GM23338 (cell line): ENCODE measurements around the gene XDH. TPM values are rescaled to one million over a fixed set of nuclear protein-coding genes. Genes with fewer than 3 reads are reported as not detected.

Source experiments
- ATAC-seq: fragments of 200-7000 bp; cut with Tn5 transposase; 3 replicates; pipeline ENCODE4 v1.9.1; 2020
- DNase-seq: peaks from one replicate; pipeline ENCODE4 v3.0.0-alpha.2; 2015; ENCODE audit warnings: low spot score
- H2AFZ ChIP-seq: fragments of 200-600 bp; sonication (generic); 2 replicates; pipeline ENCODE4 v1.8.0; 2016; ENCODE audit warnings: antibody characterized with exemption, mild to moderate bottlenecking, moderate library complexity
- H3F3A ChIP-seq: fragments of 200-600 bp; sonication (generic); replicated peaks from 2 replicates; pipeline ENCODE4 v1.8.0; 2017; ENCODE audit warnings: antibody characterized with exemption, mixed run types, low read depth
- H3K27ac ChIP-seq: fragments of 200-600 bp; sonication (generic); 2 replicates; pipeline ENCODE4 v1.6.1; 2016; ENCODE audit warnings: low read depth
- H3K27me3 ChIP-seq: fragments of 200-600 bp; sonication (generic); 2 replicates; pipeline ENCODE4 v1.8.0; 2016; ENCODE audit warnings: mild to moderate bottlenecking, mixed run types, moderate library complexity; ENCODE audit not compliant: insufficient read depth
- H3K36me3 ChIP-seq: fragments of 200-600 bp; sonication (generic); 2 replicates; pipeline ENCODE4 v1.8.0; 2016; ENCODE audit warnings: mild to moderate bottlenecking; ENCODE audit not compliant: insufficient read depth
- H3K4me1 ChIP-seq: fragments of 200-600 bp; sonication (generic); 2 replicates; pipeline ENCODE4 v1.8.0; 2016; ENCODE audit warnings: mild to moderate bottlenecking, moderate library complexity; ENCODE audit not compliant: insufficient read depth
- H3K4me2 ChIP-seq: fragments of 200-600 bp; sonication (generic); 2 replicates; pipeline ENCODE4 v1.7.1; 2017; ENCODE audit warnings: mixed run types
- H3K4me3 ChIP-seq: fragments of 200-600 bp; sonication (generic); 2 replicates; pipeline ENCODE4 v1.6.1; 2016; ENCODE audit warnings: mixed run types
- H3K79me2 ChIP-seq: fragments of 200-600 bp; sonication (generic); replicated peaks from 2 replicates; pipeline ENCODE4 v1.8.0; 2017; ENCODE audit warnings: mild to moderate bottlenecking; ENCODE audit not compliant: insufficient read depth
- H3K9me2 ChIP-seq: fragments of 200-600 bp; sonication (generic); 2 replicates; pipeline ENCODE4 v1.8.0; 2017; ENCODE audit not compliant: insufficient read depth
- H4K20me1 ChIP-seq: fragments of 200-600 bp; sonication (generic); replicated peaks from 2 replicates; pipeline ENCODE4 v1.8.0; 2017; ENCODE audit warnings: mild to moderate bottlenecking; ENCODE audit not compliant: insufficient read depth
- H3K27ac Mint-ChIP-seq: 2 replicates; pipeline ENCODE4 v1.8.0; 2020; ENCODE audit warnings: inconsistent platforms, mild to moderate bottlenecking, moderate library complexity, mixed read lengths
- H3K27me3 Mint-ChIP-seq: 3 replicates; pipeline ENCODE4 v1.8.0; 2022; ENCODE audit warnings: low read depth, mild to moderate bottlenecking, moderate library complexity, mixed read lengths, inconsistent platforms; ENCODE audit not compliant: insufficient read depth, poor library complexity
- H3K36me3 Mint-ChIP-seq: 3 replicates; pipeline ENCODE4 v1.8.0; 2021; ENCODE audit warnings: low read depth, mild to moderate bottlenecking, inconsistent platforms, moderate library complexity, mixed read lengths
- H3K4me1 Mint-ChIP-seq: 3 replicates; pipeline ENCODE4 v1.8.0; 2020; ENCODE audit warnings: mild to moderate bottlenecking, inconsistent platforms, mixed read lengths
- H3K4me3 Mint-ChIP-seq: 3 replicates; pipeline ENCODE4 v1.8.0; 2021; ENCODE audit warnings: moderate library complexity, mild to moderate bottlenecking, inconsistent platforms, mixed read lengths
- H3K9me3 Mint-ChIP-seq: 3 replicates; pipeline ENCODE4 v1.8.0; 2020; ENCODE audit warnings: moderate library complexity, mild to moderate bottlenecking, inconsistent platforms, mixed read lengths
- CREB1 ChIP-seq: fragments of 250-450 bp; sonication (Bioruptor Pico); IDR thresholded peaks from 2 replicates; pipeline ENCODE4 v1.5.0; 2020; ENCODE audit warnings: low read depth, mild to moderate bottlenecking, moderate library complexity
- CTCF ChIP-seq, 2 experiments: fragments of 200-600 bp in 1 of 2; sonication (generic) in 1 of 2; conservative IDR thresholded peaks; 2 replicates each; pipeline versions ENCODE4 v1.5.1 to v1.6.1; 2016 to 2017; ENCODE audit warnings: antibody characterized with exemption in 2 of 2, low read depth in 2 of 2, mild to moderate bottlenecking in 2 of 2, moderate library complexity in 1 of 2
- EZH2 ChIP-seq: fragments of 200-600 bp; sonication (generic); IDR thresholded peaks from one replicate; pipeline ENCODE4 v1.8.0; 2017; ENCODE audit warnings: antibody characterized with exemption, mild to moderate bottlenecking, low read depth; ENCODE audit not compliant: unreplicated experiment
- EZH2phosphoT487 ChIP-seq: fragments of 200-600 bp; sonication (generic); IDR thresholded peaks from one replicate; pipeline ENCODE4 v1.8.1; 2018; ENCODE audit warnings: antibody characterized with exemption; ENCODE audit not compliant: unreplicated experiment
- JUNB ChIP-seq: IDR thresholded peaks from one replicate; pipeline ENCODE4 v1.6.1; 2016; ENCODE audit warnings: antibody characterized with exemption; ENCODE audit not compliant: unreplicated experiment
- NANOG ChIP-seq: IDR thresholded peaks from 2 replicates; pipeline ENCODE4 v1.6.1; 2016; ENCODE audit warnings: antibody characterized with exemption, borderline replicate concordance
- POLR2AphosphoS5 ChIP-seq: IDR thresholded peaks from 2 replicates; pipeline ENCODE4 v1.6.1; 2016; ENCODE audit warnings: antibody characterized with exemption, low read depth
- STAT1 ChIP-seq: IDR thresholded peaks from one replicate; pipeline ENCODE4 v1.6.1; 2016; ENCODE audit warnings: antibody characterized with exemption; ENCODE audit not compliant: unreplicated experiment
- ZNF114 ChIP-seq: fragments of 250-450 bp; sonication (Bioruptor Pico); IDR thresholded peaks from 2 replicates; pipeline ENCODE4 v1.5.0; 2020; ENCODE audit warnings: mild to moderate bottlenecking, moderate library complexity
- ZNF331 ChIP-seq: fragments of 250-450 bp; sonication (Bioruptor Pico); IDR thresholded peaks from 2 replicates; pipeline ENCODE4 v1.5.0; 2020; ENCODE audit warnings: low read depth, mild to moderate bottlenecking, moderate library complexity
- polyA plus RNA-seq: library from polyadenylated mRNA; unstranded; fragments of >200 nt; fragmentation: Nextera tagmentation; extraction: Ambion mirVana; gene quantifications from 2 replicates; pipeline ENCODE4 v1.2.1, GENCODE V29; 2016
- total RNA-seq: library from RNA; depleted of rRNA; stranded (reverse); fragments of >200 nt; shearing (Covaris generic); gene quantifications from 2 replicates; pipeline ENCODE4 v1.2.3, GENCODE V29; 2014
- TF ChIP-seq, protein P1 (sequence below): fragments of 250-450 bp; sonication (Bioruptor Pico); IDR thresholded peaks from 2 replicates; pipeline ENCODE4 v1.5.0; 2020; ENCODE audit warnings: mild to moderate bottlenecking, moderate library complexity
- TF ChIP-seq, protein P2 (sequence below): IDR thresholded peaks from 2 replicates; pipeline ENCODE4 v1.6.1; 2016; ENCODE audit warnings: antibody characterized with exemption
- TF ChIP-seq, protein P3 (sequence below): IDR thresholded peaks from one replicate; pipeline ENCODE4 v1.6.1; 2018; ENCODE audit warnings: antibody characterized with exemption; ENCODE audit not compliant: unreplicated experiment

XDH gene
- total and polyA plus RNA-seq, 2 experiments from 2014 or later = 0.55 to 0.87 TPM

GRCh38 chr2:31404302-31404701 is 10.2 kb downstream of the XDH start:
- Histone ChIP-seq H3K36me3 (no peaks in the 10 kb centered on the region), H3K27me3 (no peaks in the 10 kb centered on the region), H3K27ac (no peak overlapping the region), H3K79me2 (no peaks in the 10 kb centered on the region), H4K20me1 (no peaks in the 10 kb centered on the region), H3K9me2 (peaks cover 7% of the 10 kb centered on the region), H3K4me3 (no peak overlapping the region), H3K4me2 (no peak overlapping the region), H2AFZ (no peak overlapping the region), H3F3A (no peaks in the 10 kb centered on the region), H3K4me1 (peaks cover 12% of the 10 kb centered on the region; the same call in 1 of the 2 replicates)
- no peak for DNase-seq
- no peak for ATAC-seq
- H3K4me1 Mint-ChIP-seq = peaks cover 12% of the 10 kb centered on the region
- H3K27me3 Mint-ChIP-seq = peaks cover 4% of the 10 kb centered on the region
- no peaks in the 10 kb centered on the region for H3K36me3 Mint-ChIP-seq
- TF ChIP-seq STAT1 (no peak), EZH2 (no peak), NANOG (no peak), POLR2AphosphoS5 (no peak), JUNB (no peak), EZH2phosphoT487 (no peak), CTCF (conservative IDR thresholded peaks at IDR 0.05; ENCODE audit: low read depth in 2 of 2) (no peak), ZNF114 (no peak), CREB1 (CRISPR knock-in tag) (no peak), ZNF331 (CRISPR knock-in tag) (no peak)
- TF ChIP-seq, protein P1, sequence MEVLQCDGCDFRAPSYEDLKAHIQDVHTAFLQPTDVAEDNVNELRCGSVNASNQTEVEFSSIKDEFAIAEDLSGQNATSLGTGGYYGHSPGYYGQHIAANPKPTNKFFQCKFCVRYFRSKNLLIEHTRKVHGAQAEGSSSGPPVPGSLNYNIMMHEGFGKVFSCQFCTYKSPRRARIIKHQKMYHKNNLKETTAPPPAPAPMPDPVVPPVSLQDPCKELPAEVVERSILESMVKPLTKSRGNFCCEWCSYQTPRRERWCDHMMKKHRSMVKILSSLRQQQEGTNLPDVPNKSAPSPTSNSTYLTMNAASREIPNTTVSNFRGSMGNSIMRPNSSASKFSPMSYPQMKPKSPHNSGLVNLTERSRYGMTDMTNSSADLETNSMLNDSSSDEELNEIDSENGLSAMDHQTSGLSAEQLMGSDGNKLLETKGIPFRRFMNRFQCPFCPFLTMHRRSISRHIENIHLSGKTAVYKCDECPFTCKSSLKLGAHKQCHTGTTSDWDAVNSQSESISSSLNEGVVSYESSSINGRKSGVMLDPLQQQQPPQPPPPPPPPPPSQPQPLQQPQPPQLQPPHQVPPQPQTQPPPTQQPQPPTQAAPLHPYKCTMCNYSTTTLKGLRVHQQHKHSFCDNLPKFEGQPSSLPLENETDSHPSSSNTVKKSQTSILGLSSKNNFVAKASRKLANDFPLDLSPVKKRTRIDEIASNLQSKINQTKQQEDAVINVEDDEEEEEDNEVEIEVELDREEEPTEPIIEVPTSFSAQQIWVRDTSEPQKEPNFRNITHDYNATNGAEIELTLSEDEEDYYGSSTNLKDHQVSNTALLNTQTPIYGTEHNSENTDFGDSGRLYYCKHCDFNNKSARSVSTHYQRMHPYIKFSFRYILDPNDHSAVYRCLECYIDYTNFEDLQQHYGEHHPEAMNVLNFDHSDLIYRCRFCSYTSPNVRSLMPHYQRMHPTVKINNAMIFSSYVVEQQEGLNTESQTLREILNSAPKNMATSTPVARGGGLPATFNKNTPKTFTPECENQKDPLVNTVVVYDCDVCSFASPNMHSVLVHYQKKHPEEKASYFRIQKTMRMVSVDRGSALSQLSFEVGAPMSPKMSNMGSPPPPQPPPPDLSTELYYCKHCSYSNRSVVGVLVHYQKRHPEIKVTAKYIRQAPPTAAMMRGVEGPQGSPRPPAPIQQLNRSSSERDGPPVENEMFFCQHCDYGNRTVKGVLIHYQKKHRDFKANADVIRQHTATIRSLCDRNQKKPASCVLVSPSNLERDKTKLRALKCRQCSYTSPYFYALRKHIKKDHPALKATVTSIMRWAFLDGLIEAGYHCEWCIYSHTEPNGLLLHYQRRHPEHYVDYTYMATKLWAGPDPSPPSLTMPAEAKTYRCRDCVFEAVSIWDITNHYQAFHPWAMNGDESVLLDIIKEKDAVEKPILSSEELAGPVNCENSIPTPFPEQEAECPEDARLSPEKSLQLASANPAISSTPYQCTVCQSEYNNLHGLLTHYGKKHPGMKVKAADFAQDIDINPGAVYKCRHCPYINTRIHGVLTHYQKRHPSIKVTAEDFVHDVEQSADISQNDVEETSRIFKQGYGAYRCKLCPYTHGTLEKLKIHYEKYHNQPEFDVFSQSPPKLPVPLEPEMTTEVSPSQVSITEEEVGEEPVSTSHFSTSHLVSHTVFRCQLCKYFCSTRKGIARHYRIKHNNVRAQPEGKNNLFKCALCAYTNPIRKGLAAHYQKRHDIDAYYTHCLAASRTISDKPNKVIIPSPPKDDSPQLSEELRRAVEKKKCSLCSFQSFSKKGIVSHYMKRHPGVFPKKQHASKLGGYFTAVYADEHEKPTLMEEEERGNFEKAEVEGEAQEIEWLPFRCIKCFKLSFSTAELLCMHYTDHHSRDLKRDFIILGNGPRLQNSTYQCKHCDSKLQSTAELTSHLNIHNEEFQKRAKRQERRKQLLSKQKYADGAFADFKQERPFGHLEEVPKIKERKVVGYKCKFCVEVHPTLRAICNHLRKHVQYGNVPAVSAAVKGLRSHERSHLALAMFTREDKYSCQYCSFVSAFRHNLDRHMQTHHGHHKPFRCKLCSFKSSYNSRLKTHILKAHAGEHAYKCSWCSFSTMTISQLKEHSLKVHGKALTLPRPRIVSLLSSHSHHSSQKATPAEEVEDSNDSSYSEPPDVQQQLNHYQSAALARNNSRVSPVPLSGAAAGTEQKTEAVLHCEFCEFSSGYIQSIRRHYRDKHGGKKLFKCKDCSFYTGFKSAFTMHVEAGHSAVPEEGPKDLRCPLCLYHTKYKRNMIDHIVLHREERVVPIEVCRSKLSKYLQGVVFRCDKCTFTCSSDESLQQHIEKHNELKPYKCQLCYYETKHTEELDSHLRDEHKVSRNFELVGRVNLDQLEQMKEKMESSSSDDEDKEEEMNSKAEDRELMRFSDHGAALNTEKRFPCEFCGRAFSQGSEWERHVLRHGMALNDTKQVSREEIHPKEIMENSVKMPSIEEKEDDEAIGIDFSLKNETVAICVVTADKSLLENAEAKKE (CRISPR knock-in tag) = no peak
- TF ChIP-seq, protein P2, sequence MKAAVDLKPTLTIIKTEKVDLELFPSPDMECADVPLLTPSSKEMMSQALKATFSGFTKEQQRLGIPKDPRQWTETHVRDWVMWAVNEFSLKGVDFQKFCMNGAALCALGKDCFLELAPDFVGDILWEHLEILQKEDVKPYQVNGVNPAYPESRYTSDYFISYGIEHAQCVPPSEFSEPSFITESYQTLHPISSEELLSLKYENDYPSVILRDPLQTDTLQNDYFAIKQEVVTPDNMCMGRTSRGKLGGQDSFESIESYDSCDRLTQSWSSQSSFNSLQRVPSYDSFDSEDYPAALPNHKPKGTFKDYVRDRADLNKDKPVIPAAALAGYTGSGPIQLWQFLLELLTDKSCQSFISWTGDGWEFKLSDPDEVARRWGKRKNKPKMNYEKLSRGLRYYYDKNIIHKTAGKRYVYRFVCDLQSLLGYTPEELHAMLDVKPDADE = no peak
- TF ChIP-seq, protein P3, sequence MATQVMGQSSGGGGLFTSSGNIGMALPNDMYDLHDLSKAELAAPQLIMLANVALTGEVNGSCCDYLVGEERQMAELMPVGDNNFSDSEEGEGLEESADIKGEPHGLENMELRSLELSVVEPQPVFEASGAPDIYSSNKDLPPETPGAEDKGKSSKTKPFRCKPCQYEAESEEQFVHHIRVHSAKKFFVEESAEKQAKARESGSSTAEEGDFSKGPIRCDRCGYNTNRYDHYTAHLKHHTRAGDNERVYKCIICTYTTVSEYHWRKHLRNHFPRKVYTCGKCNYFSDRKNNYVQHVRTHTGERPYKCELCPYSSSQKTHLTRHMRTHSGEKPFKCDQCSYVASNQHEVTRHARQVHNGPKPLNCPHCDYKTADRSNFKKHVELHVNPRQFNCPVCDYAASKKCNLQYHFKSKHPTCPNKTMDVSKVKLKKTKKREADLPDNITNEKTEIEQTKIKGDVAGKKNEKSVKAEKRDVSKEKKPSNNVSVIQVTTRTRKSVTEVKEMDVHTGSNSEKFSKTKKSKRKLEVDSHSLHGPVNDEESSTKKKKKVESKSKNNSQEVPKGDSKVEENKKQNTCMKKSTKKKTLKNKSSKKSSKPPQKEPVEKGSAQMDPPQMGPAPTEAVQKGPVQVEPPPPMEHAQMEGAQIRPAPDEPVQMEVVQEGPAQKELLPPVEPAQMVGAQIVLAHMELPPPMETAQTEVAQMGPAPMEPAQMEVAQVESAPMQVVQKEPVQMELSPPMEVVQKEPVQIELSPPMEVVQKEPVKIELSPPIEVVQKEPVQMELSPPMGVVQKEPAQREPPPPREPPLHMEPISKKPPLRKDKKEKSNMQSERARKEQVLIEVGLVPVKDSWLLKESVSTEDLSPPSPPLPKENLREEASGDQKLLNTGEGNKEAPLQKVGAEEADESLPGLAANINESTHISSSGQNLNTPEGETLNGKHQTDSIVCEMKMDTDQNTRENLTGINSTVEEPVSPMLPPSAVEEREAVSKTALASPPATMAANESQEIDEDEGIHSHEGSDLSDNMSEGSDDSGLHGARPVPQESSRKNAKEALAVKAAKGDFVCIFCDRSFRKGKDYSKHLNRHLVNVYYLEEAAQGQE = no peak
- H3K9me3 Mint-ChIP-seq = no peaks in the 10 kb centered on the region
- no peak overlapping the region for H3K4me3 Mint-ChIP-seq
- no peak overlapping the region for H3K27ac Mint-ChIP-seq
